AG20443 (cell line): ENCODE data around the gene POM121L2.
"Not testable (repeated sequence)": the region's sequence is repeated elsewhere in the genome, so short reads cannot be mapped to it uniquely, and the experiment has no call there.

Experiments
- DNase-seq: peaks from one replicate; pipeline ENCODE4 v3.0.0; 2012; ENCODE audit warnings: low spot score, mixed read lengths

Gene POM121L2

GRCh38 chr6:27293436-27294098 is 18.5 kb downstream of the POM121L2 start:
- DNase-seq = peak; percentile 41

GRCh38 chr6:27290850-27291208 is 21.2 kb downstream of the POM121L2 start:
- no peak for DNase-seq

- no peak for DNase-seq
Observed at GRCh38 chr6:27290065-27290849, 21.8 kb downstream of the POM121L2 start.

GRCh38 chr6:27288136-27289044 is 23.7 kb downstream of the POM121L2 start:
- no peak for DNase-seq

GRCh38 chr6:27287751-27288135 is 24.3 kb downstream of the POM121L2 start:
- DNase-seq = no peak

GRCh38 chr6:27286141-27286540 is 25.9 kb downstream of the POM121L2 start:
- DNase-seq = no peak

GRCh38 chr6:27283279-27283678 is 28.8 kb downstream of the POM121L2 start:
- no peak for DNase-seq

- DNase-seq = no peak
Observed at GRCh38 chr6:27281569-27281968, 30.5 kb downstream of the POM121L2 start.

- no peak for DNase-seq
Observed at GRCh38 chr6:27281105-27281539, 31.0 kb downstream of the POM121L2 start.

GRCh38 chr6:27280540-27281000 is 31.5 kb downstream of the POM121L2 start:
- DNase-seq = no peak

- peak; percentile 43 for DNase-seq
Observed at GRCh38 chr6:27280064-27280539, 32.0 kb downstream of the POM121L2 start.

- no peak for DNase-seq
Observed at GRCh38 chr6:27279513-27280063, 32.5 kb downstream of the POM121L2 start.

- DNase-seq = no peak
Observed at GRCh38 chr6:27275025-27275956, 36.8 kb downstream of the POM121L2 start.

GRCh38 chr6:27273783-27274182 is 38.3 kb downstream of the POM121L2 start:
- no peak for DNase-seq

- no peak for DNase-seq
Observed at GRCh38 chr6:27268803-27269202, 43.3 kb downstream of the POM121L2 start.

- DNase-seq = no peak
Observed at GRCh38 chr6:27267857-27268434, 44.1 kb downstream of the POM121L2 start.

- DNase-seq = not testable (repeated sequence)
Observed at GRCh38 chr6:27267003-27267402, 45.1 kb downstream of the POM121L2 start.

GRCh38 chr6:27263886-27264285 is 48.2 kb downstream of the POM121L2 start:
- DNase-seq = no peak

GRCh38 chr6:27260836-27261375 is 51.2 kb downstream of the POM121L2 start:
- no peak for DNase-seq

- DNase-seq = no peak
Observed at GRCh38 chr6:27260369-27260768, 51.7 kb downstream of the POM121L2 start.
